Panc1 (cell line): ENCODE results near the gene SLC5A11. TPM values are rescaled to one million over a fixed set of nuclear protein-coding genes. Genes with fewer than 3 reads are reported as not detected.
A peak's percentile ranks its signal among the peaks of the same experiment; 100 is the strongest.

Source experiments
- ATAC-seq: fragments of 200-7000 bp; cut with Tn5 transposase; 2 replicates; pipeline ENCODE4 v1.9.1; 2020; ENCODE audit warnings: mild to moderate bottlenecking, moderate library complexity
- BruUV-seq: library from RNA; stranded (reverse); fragments of 400-500 nt; replicated peaks from 2 replicates; lab custom pipeline; 2021; lab: Mats Ljungman, UMichigan
- CTCF ChIA-PET: fragments of 300-600 bp; sonication (Branson Sonifier 250); formaldehyde crosslinking; loops from one replicate; lab custom pipeline; 2022; ENCODE audit warnings: antibody characterized with exemption; lab: Charles Lee
- POLR2A ChIA-PET: fragments of 300-600 bp; sonication (Branson Sonifier 250); formaldehyde crosslinking; loops from one replicate; lab custom pipeline; 2022; ENCODE audit warnings: antibody characterized with exemption; lab: Charles Lee
- DNase-seq: peaks from one replicate; pipeline ENCODE4 v3.0.0-alpha.2; 2010; ENCODE audit warnings: low read depth, low spot score
- H3K27ac ChIP-seq: 2 replicates; pipeline ENCODE4 v1.5.1; 2011; ENCODE audit warnings: mild to moderate bottlenecking, low read length, inconsistent platforms
- H3K27me3 ChIP-seq: fragments of 200-500 bp; sonication (Bioruptor generic); 2 replicates; pipeline ENCODE4 v1.6.0; 2014; ENCODE audit warnings: low read length, inconsistent platforms; ENCODE audit not compliant: control insufficient read depth, insufficient read depth
- H3K36me3 ChIP-seq: fragments of 200-500 bp; sonication (Bioruptor generic); 2 replicates; pipeline ENCODE4 v1.5.1; 2014; ENCODE audit warnings: inconsistent platforms, mild to moderate bottlenecking, low read length, moderate library complexity; ENCODE audit not compliant: control insufficient read depth, insufficient read depth
- H3K4me1 ChIP-seq: 2 replicates; pipeline ENCODE4 v1.5.1; 2011; ENCODE audit warnings: inconsistent platforms, mild to moderate bottlenecking, low read length, moderate library complexity; ENCODE audit not compliant: control insufficient read depth, insufficient read depth
- H3K4me3 ChIP-seq, 2 experiments: 2 replicates each; pipeline ENCODE4 v1.5.1; 2011 to 2012; ENCODE audit warnings: low read depth in 2 of 2, low read length in 2 of 2, mild to moderate bottlenecking in 2 of 2, inconsistent platforms in 1 of 2, moderate library complexity in 1 of 2
- H3K9me3 ChIP-seq: fragments of 200-500 bp; sonication (Bioruptor generic); 2 replicates; pipeline ENCODE4 v1.5.1; 2014; ENCODE audit warnings: low read depth, mild to moderate bottlenecking, inconsistent platforms, low read length, moderate library complexity; ENCODE audit not compliant: control insufficient read depth, insufficient read depth
- CTCF ChIP-seq: fragments of 450-650 bp; IDR thresholded peaks from 2 replicates; pipeline ENCODE4 v1.5.1; 2017; ENCODE audit warnings: mild to moderate bottlenecking
- POLR2AphosphoS5 ChIP-seq: IDR thresholded peaks from 2 replicates; pipeline ENCODE4 v1.6.1; 2012; ENCODE audit warnings: mild to moderate bottlenecking, low read depth, low read length, moderate library complexity
- REST ChIP-seq, 2 experiments: IDR thresholded peaks; 2 replicates each; pipeline ENCODE4 v1.6.1; 2011 to 2012; ENCODE audit warnings: low read depth in 2 of 2, control low read depth in 1 of 2, low read length in 1 of 2, mild to moderate bottlenecking in 1 of 2, moderate library complexity in 1 of 2; ENCODE audit not compliant: insufficient read depth in 1 of 2
- SIN3A ChIP-seq: IDR thresholded peaks from 2 replicates; pipeline ENCODE4 v1.6.1; 2012; ENCODE audit warnings: low read depth, mild to moderate bottlenecking, low read length, moderate library complexity, borderline replicate concordance; ENCODE audit not compliant: insufficient read depth
- TCF7L2 ChIP-seq: IDR thresholded peaks from 2 replicates; pipeline ENCODE4 v1.6.1; 2011; ENCODE audit warnings: mild to moderate bottlenecking, low read depth, low read length, inconsistent platforms
- in situ Hi-C: cut with HindIII; loops from 2 replicates; pipeline ENCODE4 v1.10.0; 2016; ENCODE audit warnings: low sequenced_read_pairs, low pct_unique_long_range_greater_than_20kb
- intact Hi-C: fragments of 100-400 bp; cut with micrococcal nuclease; formaldehyde crosslinking; loops from one replicate; pipeline ENCODE4 v1.10.0; 2022; ENCODE audit not compliant: unreplicated experiment
- total RNA-seq: library from RNA; stranded (reverse); gene quantifications from one replicate; pipeline ENCODE4 v1.2.1, GENCODE V29; 2021; ENCODE audit not compliant: unreplicated experiment

The SLC5A11 gene
- total RNA-seq, 1 experiment from 2014 or later = 0.13 TPM

GRCh38 chr16:24849641-24850040, 3.9 kb downstream of the SLC5A11 start:
- no TSS peak for BruUV-seq
- ChIA-PET POLR2A (no interaction called here), CTCF (no interaction called here)
- H3K9me3 ChIP-seq = no peaks in the 10 kb centered on the region
- H3K4me3 ChIP-seq = no peak overlapping the region
- no peak overlapping the region for H3K27ac ChIP-seq
- H3K36me3 ChIP-seq = no peaks in the 10 kb centered on the region
- no peak for DNase-seq
- intact Hi-C loops = no loop called here
- in situ Hi-C loops = no loop called here
- ATAC-seq = no peak
- H3K27me3 ChIP-seq = no peaks in the 10 kb centered on the region
- H3K4me1 ChIP-seq = peaks cover 23% of the 10 kb centered on the region
- no peak for TF ChIP-seq REST (IDR thresholded peaks at IDR 0.05; ENCODE audit: insufficient read depth in 1 of 2, low read depth in 2 of 2, low read length in 1 of 2)
- no peak for TF ChIP-seq POLR2AphosphoS5
- no peak for TF ChIP-seq TCF7L2
- no peak for TF ChIP-seq SIN3A
- no peak for TF ChIP-seq CTCF

GRCh38 chr16:24850289-24850938, 4.7 kb downstream of the SLC5A11 start:
- Histone ChIP-seq H3K4me1 (peaks cover 24% of the 10 kb centered on the region), H3K9me3 (no peaks in the 10 kb centered on the region), H3K36me3 (no peaks in the 10 kb centered on the region), H3K4me3 (no peak overlapping the region), H3K27ac (peak overlapping the region; percentile 20; the same call in 1 of the 2 replicates), H3K27me3 (no peaks in the 10 kb centered on the region)
- ChIA-PET CTCF (no interaction called here), POLR2A (interaction anchor here (0.7 kb wide), 1 partner anchor 16 kb away, joined by 3 read pairs; no protein-coding TSS in a partner anchor)
- intact Hi-C loops (no loop called here), in situ Hi-C loops (no loop called here)
- DNase-seq (no peak), ATAC-seq (peak; percentile 25; the same call in 1 of the 2 replicates)
- TF ChIP-seq CTCF = no peak
- TF ChIP-seq TCF7L2 = no peak
- no peak for TF ChIP-seq POLR2AphosphoS5
- no TSS peak for BruUV-seq
